HG03521 (cell line): ENCODE results near the gene IQSEC1.

Experiments
- ATAC-seq: cut with Tn5 transposase; IDR thresholded peaks from one replicate; pipeline ENCODE4 v1.9.1; 2021; ENCODE audit warnings: mild to moderate bottlenecking, moderate library complexity; ENCODE audit not compliant: unreplicated experiment

Gene IQSEC1

GRCh38 chr3:13005301-13005700, 67.9 kb downstream of the IQSEC1 start:
- no peak for ATAC-seq

GRCh38 chr3:13004376-13004775, 68.9 kb downstream of the IQSEC1 start:
- no peak for ATAC-seq

GRCh38 chr3:13003608-13004007, 69.6 kb downstream of the IQSEC1 start:
- ATAC-seq: no peak

GRCh38 chr3:13002398-13003124, 70.7 kb downstream of the IQSEC1 start:
- ATAC-seq: peak; percentile 74

- ATAC-seq: no peak
Measured at GRCh38 chr3:12999147-13000140, 73.8 kb downstream of the IQSEC1 start.

- no peak for ATAC-seq
Measured at GRCh38 chr3:12998648-12999047, 74.6 kb downstream of the IQSEC1 start.

- ATAC-seq: no peak
Measured at GRCh38 chr3:12997387-12997786, 75.8 kb downstream of the IQSEC1 start.

GRCh38 chr3:12996181-12996506, 77.1 kb downstream of the IQSEC1 start:
- no peak for ATAC-seq

- no peak for ATAC-seq
Measured at GRCh38 chr3:12995389-12996180, 77.6 kb downstream of the IQSEC1 start.

GRCh38 chr3:12994607-12995388, 78.4 kb downstream of the IQSEC1 start:
- peak; percentile 76 for ATAC-seq

GRCh38 chr3:12994357-12994606, 78.9 kb downstream of the IQSEC1 start:
- peak; percentile 33 for ATAC-seq

- peak; percentile 17 for ATAC-seq
Measured at GRCh38 chr3:12993517-12994356, 79.5 kb downstream of the IQSEC1 start.

GRCh38 chr3:12992629-12993516, 80.4 kb downstream of the IQSEC1 start:
- no peak for ATAC-seq

GRCh38 chr3:12991861-12992281, 81.4 kb downstream of the IQSEC1 start:
- no peak for ATAC-seq

- no peak for ATAC-seq
Measured at GRCh38 chr3:12991481-12991837, 81.8 kb downstream of the IQSEC1 start.

- no peak for ATAC-seq
Measured at GRCh38 chr3:12990781-12991480, 82.3 kb downstream of the IQSEC1 start.

GRCh38 chr3:12990306-12990705, 82.9 kb downstream of the IQSEC1 start:
- no peak for ATAC-seq

GRCh38 chr3:12988728-12989454, 84.3 kb downstream of the IQSEC1 start:
- no peak for ATAC-seq
